Cardiac fibroblast (primary cell): ENCODE results near the gene NEO1.

Experiments
- DNase-seq, 2 donors: peaks; one replicate each; pipeline versions ENCODE4 v3.0.0 to v3.0.0-alpha.2; 2010; ENCODE audit warnings: low read depth in 2 of 2
- H3K4me3 ChIP-seq, 2 donors: replicated peaks in 1 of 2; 1 replicate in 1 of 2; 2 replicates in 1 of 2; pipeline ENCODE4 v1.5.1; 2011; ENCODE audit warnings: low read depth in 2 of 2, low read length in 2 of 2, mild to moderate bottlenecking in 2 of 2, moderate library complexity in 1 of 2
- TF ChIP-seq, protein P1 (sequence below): IDR thresholded peaks from one replicate; pipeline ENCODE4 v1.5.1; 2011; ENCODE audit warnings: low read depth, mild to moderate bottlenecking, low read length, inconsistent platforms

NEO1 gene

GRCh38 chr15:73330206-73331051, 278.2 kb downstream of the NEO1 start:
- TF ChIP-seq, protein P1, sequence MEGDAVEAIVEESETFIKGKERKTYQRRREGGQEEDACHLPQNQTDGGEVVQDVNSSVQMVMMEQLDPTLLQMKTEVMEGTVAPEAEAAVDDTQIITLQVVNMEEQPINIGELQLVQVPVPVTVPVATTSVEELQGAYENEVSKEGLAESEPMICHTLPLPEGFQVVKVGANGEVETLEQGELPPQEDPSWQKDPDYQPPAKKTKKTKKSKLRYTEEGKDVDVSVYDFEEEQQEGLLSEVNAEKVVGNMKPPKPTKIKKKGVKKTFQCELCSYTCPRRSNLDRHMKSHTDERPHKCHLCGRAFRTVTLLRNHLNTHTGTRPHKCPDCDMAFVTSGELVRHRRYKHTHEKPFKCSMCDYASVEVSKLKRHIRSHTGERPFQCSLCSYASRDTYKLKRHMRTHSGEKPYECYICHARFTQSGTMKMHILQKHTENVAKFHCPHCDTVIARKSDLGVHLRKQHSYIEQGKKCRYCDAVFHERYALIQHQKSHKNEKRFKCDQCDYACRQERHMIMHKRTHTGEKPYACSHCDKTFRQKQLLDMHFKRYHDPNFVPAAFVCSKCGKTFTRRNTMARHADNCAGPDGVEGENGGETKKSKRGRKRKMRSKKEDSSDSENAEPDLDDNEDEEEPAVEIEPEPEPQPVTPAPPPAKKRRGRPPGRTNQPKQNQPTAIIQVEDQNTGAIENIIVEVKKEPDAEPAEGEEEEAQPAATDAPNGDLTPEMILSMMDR: no peak
- H3K4me3 ChIP-seq: no peak overlapping the region
- DNase-seq: no peak

- TF ChIP-seq, protein P1: no peak
- no peak overlapping the region for H3K4me3 ChIP-seq
- DNase-seq: no peak
Measured at GRCh38 chr15:73331501-73331900, 279.2 kb downstream of the NEO1 start.

GRCh38 chr15:73331991-73332925, 280.0 kb downstream of the NEO1 start:
- TF ChIP-seq, protein P1: no peak
- DNase-seq: no peak
- H3K4me3 ChIP-seq: no peak overlapping the region

GRCh38 chr15:73333001-73333400, 280.7 kb downstream of the NEO1 start:
- no peak overlapping the region for H3K4me3 ChIP-seq
- TF ChIP-seq, protein P1: no peak
- no peak for DNase-seq

- DNase-seq: no peak
- TF ChIP-seq, protein P1: no peak
- no peak overlapping the region for H3K4me3 ChIP-seq
Measured at GRCh38 chr15:73334086-73334485, 281.8 kb downstream of the NEO1 start.

GRCh38 chr15:73335026-73335425, 282.8 kb downstream of the NEO1 start:
- TF ChIP-seq, protein P1: no peak
- no peak overlapping the region for H3K4me3 ChIP-seq
- no peak for DNase-seq
